Renal cortical epithelial cell (primary cell): ENCODE data around the gene JADE2. TPM values are rescaled to one million over a fixed set of nuclear protein-coding genes. Genes with fewer than 3 reads are reported as not detected.

Experiments used
- DNase-seq: peaks from one replicate; pipeline ENCODE4 v3.0.0-alpha.2; 2011; ENCODE audit warnings: low read depth
- total RNA-seq: library from RNA; depleted of rRNA; stranded (reverse); fragments of >200 nt; gene quantifications from 2 replicates; pipeline ENCODE4 v1.2.3, GENCODE V29; 2014

The JADE2 gene
- total RNA-seq, 1 donor from 2014 or later: 42.6 TPM

DNA sequence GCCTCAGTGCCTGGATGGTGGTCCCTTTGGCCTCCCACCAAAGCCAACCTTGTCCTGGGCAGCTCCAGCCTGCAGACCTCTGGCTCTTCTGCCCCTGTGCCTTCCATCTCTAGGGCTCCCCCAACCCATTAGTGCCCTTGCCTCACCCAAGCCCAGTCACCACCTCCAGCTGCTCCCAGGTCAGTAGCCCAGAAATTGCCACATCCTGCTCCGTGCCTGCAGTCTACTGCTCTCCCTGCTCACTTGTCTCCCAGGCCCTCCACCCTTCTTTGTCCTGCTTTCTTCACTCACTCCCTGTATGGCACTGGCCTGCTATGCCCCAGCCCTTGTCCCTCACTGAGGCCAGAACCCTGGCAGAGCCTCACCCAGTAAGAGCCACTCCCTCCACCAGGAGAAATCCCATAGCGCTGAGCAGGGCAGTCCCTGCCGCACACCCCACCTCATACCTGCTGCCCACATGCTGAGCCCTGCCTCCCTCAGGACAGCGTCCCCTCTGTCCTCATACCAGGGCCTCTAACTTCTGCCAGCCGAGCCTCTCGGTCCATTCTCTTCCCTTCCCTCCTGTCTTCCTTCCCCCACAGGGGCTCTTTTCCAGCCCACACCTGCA lies 44.4 kb downstream of the JADE2 start:
- peak; percentile 31 for DNase-seq

GRCh38 chr5:134570365-134570758 lies 44.9 kb downstream of the JADE2 start:
- DNase-seq: no peak

DNA sequence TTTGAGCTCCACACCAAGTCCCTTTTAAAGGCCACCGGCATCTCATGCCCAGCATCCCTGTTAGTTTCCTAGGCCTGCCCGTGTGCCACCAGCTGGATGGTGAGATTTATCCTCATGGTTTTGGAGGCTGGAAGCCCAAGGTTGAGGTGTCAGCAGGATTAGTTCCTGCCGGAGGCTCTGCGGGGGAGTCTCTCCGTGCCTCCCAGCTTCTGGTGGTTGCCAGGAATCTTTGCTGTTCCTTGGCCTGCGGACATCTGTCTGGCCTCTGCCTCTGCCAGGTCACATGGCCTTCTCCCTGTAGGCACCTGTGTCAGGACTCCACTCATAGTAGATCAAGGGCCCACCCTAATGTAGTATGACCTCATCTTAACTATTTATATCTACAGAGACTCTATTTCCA lies 45.4 kb downstream of the JADE2 start:
- no peak for DNase-seq

DNA sequence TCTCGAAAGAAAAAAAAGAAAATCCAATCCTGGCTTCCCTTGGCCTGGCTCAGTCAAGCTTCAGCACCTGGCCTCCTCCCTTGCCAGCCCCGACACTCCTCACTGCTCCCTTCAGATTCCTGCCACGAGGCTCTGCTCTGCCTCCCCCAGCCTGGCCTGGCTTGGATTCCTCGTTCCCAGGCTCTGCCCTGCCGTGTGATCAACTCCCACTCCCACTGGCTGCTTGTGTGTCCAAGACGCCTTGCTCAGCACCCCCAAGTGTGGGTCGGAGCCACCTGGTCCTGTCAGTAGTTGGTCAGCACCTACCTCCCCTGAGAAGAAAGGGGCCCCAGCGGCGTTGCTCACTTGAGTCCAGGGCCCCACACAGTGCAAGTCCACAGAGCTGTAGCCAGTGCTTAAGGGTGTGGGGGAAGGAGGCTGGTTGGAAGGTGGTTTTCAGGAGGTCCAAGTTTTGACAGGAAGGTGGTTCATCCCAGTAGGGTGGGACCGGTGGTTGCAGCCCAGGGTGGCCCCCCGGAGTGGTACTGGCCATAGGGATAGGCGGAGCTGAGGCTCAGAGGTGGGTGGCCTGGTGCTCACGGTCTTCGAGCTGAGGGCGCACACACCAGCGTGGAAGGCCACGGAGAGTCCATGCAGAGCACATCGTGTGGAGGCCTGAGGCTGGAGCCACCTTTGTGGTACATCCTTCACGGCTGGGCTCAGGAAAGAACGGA lies 46.4 kb downstream of the JADE2 start:
- no peak for DNase-seq

- DNase-seq: no peak
Observed at GRCh38 chr5:134572811-134573210, 47.3 kb downstream of the JADE2 start.

- peak; percentile 33 for DNase-seq
Observed at GRCh38 chr5:134574521-134574920, 49.1 kb downstream of the JADE2 start.

- DNase-seq: no peak
Observed at GRCh38 chr5:134575316-134575715, 49.8 kb downstream of the JADE2 start.

GRCh38 chr5:134576386-134577021 lies 51.0 kb downstream of the JADE2 start:
- DNase-seq: no peak

DNA sequence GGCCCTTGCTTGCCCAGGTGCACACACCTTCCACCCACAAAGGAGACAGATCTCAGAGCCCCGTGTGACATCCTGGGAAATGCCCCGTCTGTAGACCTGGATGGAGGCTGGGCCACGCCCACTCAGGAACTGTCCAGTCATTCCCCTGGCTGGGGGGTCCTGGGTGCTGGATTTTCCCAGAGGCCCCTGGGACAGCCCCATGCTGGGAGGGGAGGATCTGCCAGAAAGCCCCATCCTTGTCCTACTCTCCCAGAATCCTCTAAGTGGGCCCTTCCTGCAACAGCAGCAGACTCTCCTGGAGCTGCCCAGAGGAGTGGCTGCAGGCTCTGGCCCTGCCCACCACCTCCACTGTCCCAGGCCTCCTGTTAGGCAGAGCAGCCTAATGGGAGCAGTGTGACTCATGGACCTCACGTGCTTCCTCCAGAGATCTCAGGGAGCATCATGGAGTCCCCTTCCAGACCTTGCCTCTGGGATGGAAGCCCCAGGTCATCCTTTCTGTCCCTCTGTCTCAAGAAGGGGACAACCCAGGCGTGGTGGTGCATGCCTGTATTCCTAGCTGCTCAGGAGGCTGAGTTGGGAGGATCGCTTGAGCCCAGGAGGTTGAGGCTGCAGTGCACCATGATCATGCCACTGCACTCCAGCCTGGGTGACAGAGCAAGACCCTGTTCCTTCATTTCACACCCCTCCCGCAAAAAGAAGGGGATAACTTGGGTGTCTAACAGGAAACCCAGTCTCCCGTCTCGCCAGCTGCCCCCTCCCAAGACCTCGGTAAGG lies 51.7 kb downstream of the JADE2 start:
- DNase-seq: peak; percentile 65

DNA sequence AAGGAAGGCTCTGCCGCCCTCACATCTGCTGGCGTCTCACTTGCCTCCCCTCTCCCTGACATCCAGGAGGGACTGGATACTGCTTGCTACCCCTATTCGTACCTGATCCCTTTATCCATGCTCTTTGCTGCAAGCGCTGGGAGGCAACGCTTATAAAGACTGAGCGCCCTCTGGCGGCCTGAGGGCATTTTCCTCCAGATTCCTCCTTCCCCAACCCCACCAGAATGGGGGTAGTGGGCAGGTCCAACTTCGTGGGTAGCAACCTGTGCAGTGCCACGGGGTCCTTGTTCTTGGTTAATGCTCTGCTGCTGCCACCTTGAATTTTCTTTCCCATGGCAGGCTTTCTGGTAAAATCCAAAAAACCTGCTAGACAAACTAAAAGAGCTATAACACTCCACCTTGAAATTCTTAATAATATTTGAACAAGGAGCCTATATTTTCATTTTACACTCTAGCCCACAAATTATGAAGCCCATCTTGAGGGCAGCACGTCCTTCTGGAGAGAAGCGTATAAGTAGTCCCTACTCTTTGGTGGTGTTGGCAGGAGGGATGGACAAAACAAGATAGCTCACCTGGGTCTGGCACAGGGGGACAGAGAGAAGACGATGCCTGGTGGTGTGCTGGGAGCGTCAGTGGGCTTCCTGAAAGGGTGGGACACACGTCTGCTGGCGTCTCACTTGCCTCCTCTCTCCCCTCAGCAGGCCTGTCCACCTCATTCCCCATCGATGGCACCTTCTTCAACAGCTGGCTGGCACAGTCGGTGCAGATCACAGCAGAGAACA lies 52.5 kb downstream of the JADE2 start:
- peak; percentile 56 for DNase-seq

DNA sequence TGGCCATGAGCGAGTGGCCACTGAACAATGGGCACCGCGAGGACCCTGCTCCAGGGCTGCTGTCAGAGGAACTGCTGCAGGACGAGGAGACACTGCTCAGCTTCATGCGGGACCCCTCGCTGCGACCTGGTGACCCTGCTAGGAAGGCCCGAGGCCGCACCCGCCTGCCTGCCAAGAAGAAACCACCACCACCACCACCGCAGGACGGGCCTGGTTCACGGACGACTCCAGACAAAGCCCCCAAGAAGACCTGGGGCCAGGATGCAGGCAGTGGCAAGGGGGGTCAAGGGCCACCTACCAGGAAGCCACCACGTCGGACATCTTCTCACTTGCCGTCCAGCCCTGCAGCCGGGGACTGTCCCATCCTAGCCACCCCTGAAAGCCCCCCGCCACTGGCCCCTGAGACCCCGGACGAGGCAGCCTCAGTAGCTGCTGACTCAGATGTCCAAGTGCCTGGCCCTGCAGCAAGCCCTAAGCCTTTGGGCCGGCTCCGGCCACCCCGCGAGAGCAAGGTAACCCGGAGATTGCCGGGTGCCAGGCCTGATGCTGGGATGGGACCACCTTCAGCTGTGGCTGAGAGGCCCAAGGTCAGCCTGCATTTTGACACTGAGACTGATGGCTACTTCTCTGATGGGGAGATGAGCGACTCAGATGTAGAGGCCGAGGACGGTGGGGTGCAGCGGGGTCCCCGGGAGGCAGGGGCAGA lies 53.3 kb downstream of the JADE2 start:
- no peak for DNase-seq

GRCh38 chr5:134579284-134579771 lies 53.9 kb downstream of the JADE2 start:
- DNase-seq: no peak

- DNase-seq: no peak
Observed at GRCh38 chr5:134580001-134580460, 54.6 kb downstream of the JADE2 start.

DNA sequence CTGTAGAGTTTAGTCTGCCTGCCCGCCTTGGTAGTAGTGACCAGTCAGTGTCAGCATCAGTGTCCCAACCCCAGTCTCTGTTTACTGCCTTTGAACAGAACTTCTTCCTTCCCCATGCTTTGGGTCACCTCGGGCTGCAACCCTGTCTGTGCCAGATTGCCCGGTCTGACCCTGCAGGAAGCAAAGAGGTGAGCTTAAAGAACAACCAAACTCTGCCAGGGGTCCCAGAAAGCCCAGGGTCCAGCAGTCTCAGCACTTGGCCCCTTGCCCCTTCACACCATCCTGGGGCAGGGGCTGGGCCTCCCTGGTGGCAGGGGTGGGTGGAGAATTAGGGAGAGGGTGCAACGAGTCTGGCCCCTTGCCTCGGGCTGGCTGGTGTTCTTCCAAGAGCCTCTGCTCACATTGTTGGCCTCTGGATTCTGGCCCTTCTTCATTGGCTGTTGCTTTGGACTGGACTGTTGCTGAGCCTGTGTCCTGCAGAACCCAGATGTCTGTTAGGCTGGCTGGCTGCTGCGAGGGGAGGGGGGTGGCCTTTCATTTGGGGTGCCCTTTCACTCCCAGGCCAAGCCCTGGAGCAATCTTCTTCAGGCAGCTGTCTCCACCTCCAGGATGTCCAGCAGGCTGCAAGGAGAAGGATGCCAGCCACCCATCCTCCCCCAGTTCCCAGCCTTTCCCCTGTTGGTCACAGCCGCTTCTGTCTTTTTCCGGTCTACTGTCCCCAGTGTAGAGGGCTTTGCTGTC lies 55.9 kb downstream of the JADE2 start:
- no peak for DNase-seq

GRCh38 chr5:134582281-134582680 lies 56.8 kb downstream of the JADE2 start:
- DNase-seq: no peak

DNA sequence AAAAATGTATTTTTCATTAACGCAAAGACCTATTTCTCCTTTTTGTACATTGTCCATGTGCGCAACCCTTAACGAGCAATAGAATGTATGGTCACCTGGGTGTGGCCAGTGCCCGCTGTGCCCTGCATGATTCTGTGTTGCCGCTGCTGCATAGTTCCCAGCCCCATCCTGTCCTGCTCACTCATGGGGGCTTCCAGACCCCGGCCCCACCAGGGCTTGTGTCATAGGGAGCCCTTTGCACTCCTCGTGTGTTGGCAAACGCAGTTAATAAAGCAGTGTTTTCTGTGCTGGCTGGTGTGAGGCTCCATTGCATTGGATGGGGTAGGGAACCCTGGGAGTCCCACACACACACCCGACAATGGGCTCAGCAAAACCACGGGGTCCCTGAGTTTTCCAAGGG lies 57.5 kb downstream of the JADE2 start:
- DNase-seq: no peak

GRCh38 chr5:134583766-134584165 lies 58.3 kb downstream of the JADE2 start:
- no peak for DNase-seq

DNA sequence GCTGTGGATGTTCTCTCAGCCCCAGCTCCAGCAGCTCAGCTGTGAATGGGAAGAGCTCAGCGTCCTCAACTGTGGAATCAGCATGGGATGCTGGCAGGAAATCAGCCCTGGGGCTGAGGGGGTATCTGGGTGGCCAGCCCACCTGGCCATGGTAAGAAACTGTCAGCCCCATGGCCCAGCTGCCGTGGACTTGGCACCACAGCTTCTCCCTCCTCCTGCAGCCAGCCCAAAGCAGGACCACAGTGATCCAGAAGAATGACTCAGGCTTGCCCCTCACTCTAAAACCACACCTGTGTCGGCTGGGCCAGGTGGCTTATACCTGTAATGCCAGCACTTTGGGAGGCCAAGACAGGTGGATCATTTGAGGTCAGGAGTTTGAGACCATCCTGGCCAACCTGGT lies 59.2 kb downstream of the JADE2 start:
- no peak for DNase-seq

DNA sequence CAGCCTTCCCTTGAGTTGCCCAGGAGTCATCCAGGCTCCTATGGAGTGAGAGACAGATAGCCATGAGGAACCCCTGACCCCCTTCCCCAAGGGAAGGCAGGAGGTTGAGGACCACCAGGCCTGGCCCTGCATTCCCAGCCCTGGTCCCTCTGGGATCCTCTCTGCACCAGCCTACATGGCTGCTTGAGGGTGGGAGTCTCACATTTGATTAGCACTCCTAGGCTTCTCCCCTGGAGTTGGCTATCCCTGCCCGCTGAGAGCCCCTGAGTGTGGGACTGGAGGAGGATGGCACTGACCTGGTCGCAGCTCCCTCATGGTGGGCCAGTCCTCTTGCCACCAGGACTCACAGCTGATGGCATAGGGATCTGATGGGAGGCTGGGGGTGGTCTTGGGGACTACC lies 60.5 kb downstream of the JADE2 start:
- DNase-seq: no peak
